GM18873 (cell line): ENCODE data around the gene DHX34.

Experiments used
- ATAC-seq: cut with Tn5 transposase; IDR thresholded peaks from one replicate; pipeline ENCODE4 v1.9.1; 2021; ENCODE audit warnings: mild to moderate bottlenecking, moderate library complexity, moderate number of reproducible peaks; ENCODE audit not compliant: unreplicated experiment, low FRiP score

The DHX34 gene

GRCh38 chr19:47415953-47416642 is 67.0 kb downstream of the DHX34 start:
- ATAC-seq, result no peak

DNA sequence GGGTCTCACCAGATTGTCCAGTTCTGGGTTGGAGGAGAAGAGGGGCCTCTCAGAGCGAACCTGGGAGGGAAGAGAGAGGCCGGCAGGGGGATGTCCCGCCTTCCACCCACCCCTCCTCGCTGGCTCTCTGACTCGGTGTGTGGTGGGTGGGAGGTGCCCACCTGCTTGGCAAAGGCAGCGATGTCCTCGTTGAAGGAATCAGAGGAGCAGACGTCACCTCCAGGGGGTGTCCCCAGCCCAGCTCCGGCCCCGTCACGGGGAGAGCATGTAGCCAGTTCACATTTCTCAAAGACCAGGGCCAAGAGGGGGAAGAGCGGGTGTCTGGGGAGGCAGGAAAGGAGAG is 67.5 kb downstream of the DHX34 start:
- no peak for ATAC-seq

DNA sequence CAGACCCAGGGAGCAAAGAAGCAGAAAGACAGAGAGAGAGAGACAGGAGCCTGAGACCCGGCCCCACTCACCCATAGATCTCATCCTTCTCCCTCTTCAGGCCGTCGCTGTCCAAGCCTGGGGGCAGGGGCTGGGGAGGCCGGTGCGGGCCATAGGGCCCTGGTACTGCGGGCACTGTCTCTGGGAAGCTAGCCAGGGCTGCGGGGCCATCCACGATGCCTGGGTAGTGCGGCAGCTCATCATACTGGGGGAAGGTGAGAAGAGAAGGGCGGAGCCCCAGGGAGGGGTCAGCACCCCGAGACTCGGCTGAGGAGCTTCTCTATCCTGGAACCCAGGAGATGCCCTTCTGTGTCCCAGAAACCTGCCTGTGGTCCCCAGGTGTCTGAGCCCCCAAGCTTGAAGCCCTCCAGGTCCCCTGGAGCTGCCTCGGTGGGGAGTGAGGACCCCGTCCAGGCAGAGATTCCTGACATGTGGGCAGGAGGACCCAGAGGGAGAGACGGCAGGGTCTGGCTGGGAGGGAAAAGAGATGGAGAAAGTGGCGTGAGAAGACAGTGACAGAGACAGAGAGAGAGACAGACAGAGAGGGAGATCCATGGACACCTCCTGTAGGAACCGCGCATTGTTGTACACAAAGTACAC is 68.1 kb downstream of the DHX34 start:
- ATAC-seq, result no peak

DNA sequence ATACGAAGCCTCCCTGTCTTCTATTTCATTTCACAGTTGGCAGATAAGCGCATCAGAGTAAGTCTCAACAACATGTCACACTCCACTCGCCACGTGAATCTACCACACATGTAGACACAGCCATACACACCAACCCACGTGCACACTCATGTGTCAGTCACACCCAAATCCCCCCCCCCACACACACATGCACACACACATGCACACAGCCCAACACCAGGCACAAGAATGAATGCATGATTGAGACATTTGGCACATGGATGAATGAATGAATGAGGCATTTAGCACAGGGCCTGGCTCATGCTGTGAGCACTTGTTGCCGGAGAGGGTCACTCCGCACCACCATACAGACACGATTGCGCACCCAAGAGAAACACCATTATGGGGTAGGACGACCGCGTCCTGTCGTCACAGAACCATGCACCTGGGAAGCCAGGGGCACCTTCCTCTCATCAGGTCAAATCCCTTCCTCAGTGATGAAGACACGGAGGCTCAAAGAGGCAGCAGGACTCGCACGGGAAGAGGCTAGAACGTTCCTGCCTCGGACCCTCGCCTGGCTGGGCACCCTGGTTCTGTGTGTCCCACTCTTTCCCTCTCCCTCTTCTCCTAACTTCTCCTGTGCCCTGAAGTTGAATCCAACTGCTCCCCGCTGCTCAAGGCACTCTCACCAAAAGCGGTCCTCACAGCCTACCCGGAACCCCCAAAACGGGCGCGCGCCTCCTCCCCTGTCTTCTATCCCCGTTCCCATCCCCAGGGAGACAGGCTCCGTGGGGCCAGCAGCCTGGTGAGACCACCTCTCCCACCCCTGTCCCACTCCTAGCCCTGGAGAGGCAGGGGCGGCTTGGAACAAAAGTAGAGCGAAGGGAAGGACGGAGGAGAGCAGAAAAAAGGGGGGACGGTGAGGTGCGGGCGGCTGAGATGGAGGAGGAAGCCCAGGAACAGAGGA is 68.9 kb downstream of the DHX34 start:
- ATAC-seq, result no peak

- no peak for ATAC-seq
Observed at GRCh38 chr19:47418692-47419029, 69.5 kb downstream of the DHX34 start.

DNA sequence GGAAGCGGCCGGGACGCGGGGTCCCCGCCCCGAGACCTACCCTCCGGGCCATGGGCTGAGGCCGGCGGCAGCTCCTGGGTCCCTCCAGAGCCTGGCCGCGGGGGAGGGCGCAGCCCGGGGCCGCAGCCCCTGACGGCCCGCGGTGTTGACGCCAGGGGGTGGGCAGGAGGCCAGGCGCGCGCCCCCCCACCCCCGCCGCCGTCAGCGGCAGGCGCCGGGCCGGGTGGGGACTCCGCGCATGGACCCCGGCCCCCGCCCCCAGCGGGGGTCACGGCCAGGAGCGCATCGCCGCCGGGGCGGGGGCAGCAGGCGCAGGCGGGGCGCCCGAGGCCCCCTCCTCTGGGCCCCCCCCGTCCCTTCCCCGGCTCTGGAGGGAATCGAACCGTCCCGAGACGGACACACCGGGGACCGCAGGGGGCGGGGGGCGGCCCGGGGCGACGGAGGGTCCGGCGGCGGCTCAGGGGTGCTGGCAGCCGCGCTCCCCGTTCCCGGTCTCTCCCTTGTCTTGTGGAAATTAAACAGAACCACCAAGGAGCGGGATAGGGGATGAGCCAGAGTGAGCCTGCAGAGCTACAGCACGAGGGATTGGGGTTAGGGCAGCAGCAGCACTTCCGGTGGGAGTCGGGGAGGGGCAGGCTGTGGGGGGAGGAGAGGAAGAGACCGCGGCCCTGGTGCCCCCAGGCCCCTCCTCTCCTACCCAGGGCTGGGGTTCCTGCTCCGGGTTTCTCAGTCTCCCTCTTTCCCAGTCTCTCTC is 70.1 kb downstream of the DHX34 start, which contains the start of gene MEIS3:
Gene MEIS3 (minus strand): TSS at position 498 of the 754 bp plus-strand sequence. CDS start 446 bp downstream, at position 52.
- no peak for ATAC-seq

DNA sequence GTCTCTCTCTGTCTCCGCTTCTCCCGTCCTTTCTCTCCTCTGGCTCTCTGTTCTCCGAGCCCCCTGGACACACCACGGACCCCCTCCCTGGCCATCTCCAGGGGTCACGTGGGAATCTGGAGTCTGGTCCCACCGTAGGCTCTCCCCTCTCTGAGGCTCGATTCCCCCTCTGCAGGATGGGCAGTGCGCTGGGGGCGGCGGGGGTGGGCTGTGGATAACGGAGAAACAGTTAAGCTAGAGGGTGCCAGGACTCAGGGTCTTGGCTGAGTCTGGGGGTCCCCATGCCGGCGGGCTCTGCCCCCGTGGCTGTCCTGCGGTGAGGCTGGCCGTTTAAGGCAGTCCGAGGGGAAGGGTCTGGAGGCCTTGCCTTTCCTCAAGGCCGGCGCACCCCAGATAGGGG is 70.7 kb downstream of the DHX34 start:
- no peak for ATAC-seq

GRCh38 chr19:47421244-47421786 is 72.2 kb downstream of the DHX34 start:
- no peak for ATAC-seq

DNA sequence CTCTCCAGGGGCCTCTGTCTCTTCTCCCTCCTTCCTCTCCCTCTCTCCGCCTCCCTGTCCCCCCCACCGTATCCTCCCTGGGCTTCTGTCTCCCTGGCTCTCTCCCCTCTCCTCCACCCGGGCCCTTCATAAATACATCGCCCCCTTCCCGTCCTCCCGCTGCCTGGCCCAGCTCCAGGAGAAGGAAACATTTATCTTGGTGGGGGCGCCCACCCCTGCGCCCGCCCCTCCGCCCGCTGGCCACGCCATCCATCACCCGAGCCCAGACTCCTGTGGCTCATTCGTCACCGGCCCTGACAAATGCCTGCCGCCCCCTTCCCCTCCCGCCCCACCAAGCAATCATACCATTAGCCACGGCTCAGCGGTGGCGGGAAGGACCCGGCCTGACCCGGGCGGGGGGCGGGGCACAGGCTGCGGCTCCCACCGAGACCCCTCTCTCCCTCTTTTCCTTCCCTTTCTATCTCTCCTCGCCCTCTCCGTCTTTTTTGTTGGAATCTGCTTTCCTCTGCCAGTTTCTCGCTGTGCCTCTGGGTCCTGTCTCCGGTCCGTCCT is 72.8 kb downstream of the DHX34 start:
- no peak for ATAC-seq

- ATAC-seq, result no peak
Observed at GRCh38 chr19:47422417-47423163, 73.5 kb downstream of the DHX34 start.

DNA sequence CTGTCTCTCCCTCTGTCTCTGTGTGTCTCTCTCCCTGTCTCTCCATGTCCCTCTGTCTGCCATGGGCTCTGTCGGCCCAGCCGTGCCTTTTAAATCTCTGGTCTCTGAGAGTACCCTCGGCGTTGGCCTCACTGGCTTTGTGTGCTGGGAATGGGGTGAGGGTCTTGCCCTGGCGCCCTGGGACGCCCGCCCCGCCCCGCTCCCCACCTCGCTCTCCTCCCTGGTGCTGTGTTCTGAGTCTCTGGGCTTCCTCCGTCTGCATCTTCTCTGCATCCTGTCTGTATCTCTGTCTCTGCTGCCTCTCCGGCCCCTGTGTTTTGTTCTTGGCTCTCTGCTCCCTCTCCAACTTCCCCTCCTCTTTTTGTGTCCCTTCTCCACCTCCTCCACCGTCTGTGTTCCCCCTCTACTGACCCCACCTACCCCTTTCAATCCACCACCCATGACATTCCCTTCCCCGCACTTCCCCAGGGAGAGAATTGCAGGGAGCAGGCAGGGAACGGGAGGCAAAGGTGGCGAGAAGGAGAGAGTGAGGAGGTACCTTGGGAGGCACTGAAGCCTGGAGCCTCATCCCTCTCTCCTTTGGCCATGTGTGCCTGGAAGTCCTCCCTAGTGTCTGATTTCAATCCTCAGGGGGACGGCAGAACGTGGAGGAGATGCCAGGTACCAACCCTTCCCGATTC is 74.2 kb downstream of the DHX34 start:
- ATAC-seq, result no peak

DNA sequence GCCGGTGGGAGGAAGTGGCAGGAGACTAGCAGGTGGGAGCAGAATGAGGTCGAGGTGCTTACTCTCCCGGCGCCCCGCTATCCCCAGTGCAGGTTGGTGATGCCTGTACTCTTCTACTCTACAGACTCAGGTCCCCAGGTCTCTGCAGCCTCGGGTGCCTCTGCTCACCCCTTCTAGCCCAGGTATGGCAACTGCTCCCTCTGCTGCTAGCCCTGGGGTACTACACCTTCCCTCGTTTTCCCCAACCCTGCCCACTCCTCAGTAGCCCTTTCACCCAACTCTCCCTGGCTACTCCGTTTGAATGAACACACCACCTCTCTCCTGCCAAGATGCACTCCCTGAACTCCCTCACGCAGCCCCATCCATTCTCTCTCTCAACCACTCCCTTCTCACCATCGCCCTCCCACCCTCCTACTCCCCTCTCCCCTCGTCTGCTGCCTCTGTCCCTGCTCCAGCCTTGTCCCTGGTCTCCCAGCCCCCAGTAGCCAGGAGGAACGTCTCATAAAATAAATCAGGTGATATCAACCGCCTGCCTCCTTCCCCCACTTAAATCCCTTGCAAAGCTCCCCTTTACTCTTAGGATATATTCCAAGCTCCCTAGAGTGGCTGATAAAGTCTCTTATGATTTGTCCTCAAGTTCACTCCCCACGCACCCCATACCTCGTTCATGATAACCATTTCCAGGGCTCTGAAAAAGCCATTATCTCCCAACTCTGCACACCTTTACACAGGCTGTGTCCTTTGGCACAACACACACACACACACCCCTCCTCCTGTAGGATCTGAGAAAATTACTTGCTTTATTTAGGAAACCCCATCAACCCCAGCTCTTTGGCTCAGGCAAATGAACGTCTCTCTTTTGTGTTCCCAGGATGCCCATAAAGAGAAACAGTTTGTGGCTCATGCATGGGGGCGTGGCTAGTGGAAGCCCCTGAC is 78.4 kb downstream of the DHX34 start:
- ATAC-seq, result no peak

- no peak for ATAC-seq
Observed at GRCh38 chr19:47428177-47428894, 79.2 kb downstream of the DHX34 start.

- no peak for ATAC-seq
Observed at GRCh38 chr19:47429140-47429793, 80.2 kb downstream of the DHX34 start.

DNA sequence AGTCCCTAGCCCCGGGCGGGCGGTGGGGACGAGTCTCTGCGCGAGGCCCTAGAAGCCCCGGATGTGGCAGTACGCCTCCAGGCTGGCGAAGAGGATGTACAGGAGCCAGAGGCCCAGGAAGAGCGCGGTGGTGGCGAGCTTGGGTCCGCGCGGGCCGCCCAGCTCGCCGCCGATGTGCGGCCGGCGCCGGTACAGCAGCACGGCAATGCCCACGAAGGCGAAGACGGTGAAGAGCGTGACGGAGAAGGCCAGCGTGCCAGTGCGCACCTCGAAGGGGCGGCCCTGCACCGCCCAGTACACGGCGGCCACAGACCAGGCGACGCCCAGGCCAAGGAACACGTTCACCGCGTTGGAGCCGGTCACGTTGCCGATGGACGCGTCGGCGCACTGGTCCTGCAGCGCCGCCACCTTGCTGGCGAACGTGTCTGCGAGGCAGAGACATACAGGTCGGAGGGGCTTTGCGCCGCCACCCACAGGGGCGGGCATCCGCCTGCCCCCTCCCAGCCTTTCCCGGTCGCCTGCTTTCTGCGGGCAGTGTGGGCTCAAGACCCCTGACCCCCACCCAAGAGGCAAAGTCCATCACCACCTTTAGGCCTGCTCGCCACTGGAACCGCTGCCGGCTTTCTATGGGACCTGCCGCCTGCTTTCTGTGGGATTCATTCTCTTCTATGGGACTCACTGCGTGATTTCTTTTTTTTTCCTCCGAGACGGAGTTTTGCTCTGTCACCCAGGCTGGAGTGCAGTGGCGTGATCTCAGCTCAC is 81.1 kb downstream of the DHX34 start:
- no peak for ATAC-seq

DNA sequence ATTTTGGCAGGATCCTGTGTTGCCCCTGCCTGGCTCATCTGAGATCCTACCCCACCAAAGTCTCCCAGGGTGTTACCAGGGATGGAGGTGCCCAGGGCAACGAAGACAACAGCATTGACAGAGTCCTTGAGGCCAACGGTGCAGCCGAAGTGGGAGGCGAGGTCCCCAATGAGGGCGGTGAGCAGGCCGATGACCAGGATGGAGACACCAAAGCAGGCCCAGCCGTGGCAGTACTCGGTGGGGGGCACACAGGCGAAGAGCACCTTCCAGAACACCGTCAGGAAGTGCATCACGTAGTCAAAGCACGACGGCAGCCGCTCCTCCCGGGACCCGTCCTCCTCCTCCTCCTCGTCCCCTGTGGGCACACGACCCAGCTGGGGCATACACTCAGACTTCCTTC is 83.0 kb downstream of the DHX34 start:
- no peak for ATAC-seq
